GM23248 (cell line): ENCODE data around the gene CEACAM3. TPM values are rescaled to one million over a fixed set of nuclear protein-coding genes. Genes with fewer than 3 reads are reported as not detected.

Experiments used
- DNase-seq: peaks from one replicate; pipeline ENCODE4 v3.0.0-alpha.2; 2015
- H2AFZ ChIP-seq: fragments of 200-600 bp; sonication (generic); 2 replicates; pipeline ENCODE4 v1.6.1; 2016; ENCODE audit warnings: antibody characterized with exemption
- H3F3A ChIP-seq: fragments of 200-600 bp; sonication (generic); 2 replicates; pipeline ENCODE4 v1.6.1; 2016; ENCODE audit warnings: mild to moderate bottlenecking, antibody characterized with exemption, mixed run types; ENCODE audit not compliant: insufficient read depth
- H3K27ac ChIP-seq: fragments of 200-600 bp; sonication (generic); 2 replicates; pipeline ENCODE4 v1.5.1; 2016; ENCODE audit warnings: mild to moderate bottlenecking
- H3K27me3 ChIP-seq: fragments of 200-600 bp; sonication (generic); replicated peaks from 2 replicates; pipeline ENCODE4 v1.6.1; 2016; ENCODE audit warnings: mild to moderate bottlenecking; ENCODE audit not compliant: insufficient read depth
- H3K36me3 ChIP-seq: fragments of 200-600 bp; sonication (generic); 2 replicates; pipeline ENCODE4 v1.6.1; 2016; ENCODE audit warnings: low read depth, mild to moderate bottlenecking
- H3K4me1 ChIP-seq: fragments of 200-600 bp; sonication (generic); 2 replicates; pipeline ENCODE4 v1.6.1; 2016; ENCODE audit warnings: mild to moderate bottlenecking; ENCODE audit not compliant: insufficient read depth
- H3K4me2 ChIP-seq: fragments of 200-600 bp; sonication (generic); one replicate; pipeline ENCODE4 v1.6.1; 2016; ENCODE audit warnings: mild to moderate bottlenecking; ENCODE audit not compliant: unreplicated experiment
- H3K4me3 ChIP-seq: fragments of 200-600 bp; sonication (generic); 2 replicates; pipeline ENCODE4 v1.5.1; 2016; ENCODE audit warnings: mild to moderate bottlenecking
- H3K79me2 ChIP-seq: fragments of 200-600 bp; sonication (generic); 2 replicates; pipeline ENCODE4 v1.6.1; 2016; ENCODE audit warnings: mild to moderate bottlenecking; ENCODE audit not compliant: insufficient read depth
- H3K9ac ChIP-seq: fragments of 200-600 bp; sonication (generic); 2 replicates; pipeline ENCODE4 v1.6.1; 2016; ENCODE audit warnings: mild to moderate bottlenecking
- H3K9me2 ChIP-seq: fragments of 200-600 bp; sonication (generic); 2 replicates; pipeline ENCODE4 v1.6.1; 2016; ENCODE audit warnings: mixed run types, mild to moderate bottlenecking, moderate library complexity; ENCODE audit not compliant: insufficient read depth
- H3K9me3 ChIP-seq: fragments of 200-600 bp; sonication (generic); one replicate; pipeline ENCODE4 v1.6.1; 2017; ENCODE audit warnings: low read depth
- H4K20me1 ChIP-seq: fragments of 200-600 bp; sonication (generic); 2 replicates; pipeline ENCODE4 v1.6.0; 2016; ENCODE audit not compliant: insufficient read depth
- EZH2 ChIP-seq: fragments of 200-600 bp; sonication (generic); IDR thresholded peaks from 2 replicates; pipeline ENCODE4 v1.6.1; 2018; ENCODE audit warnings: antibody characterized with exemption, mild to moderate bottlenecking; ENCODE audit not compliant: insufficient read depth, poor library complexity, severe bottlenecking
- EZH2phosphoT487 ChIP-seq: fragments of 200-600 bp; sonication (generic); IDR thresholded peaks from 2 replicates; pipeline ENCODE4 v1.6.1; 2018; ENCODE audit warnings: antibody characterized with exemption, moderate library complexity, mild to moderate bottlenecking, low read depth; ENCODE audit not compliant: insufficient read depth
- WGBS, 2 experiments: methylation state at CpG; one replicate each; pipeline ENCODE4 v1.1.6; 2015 to 2017; ENCODE audit warnings: low lambda C conversion rate in 2 of 2, low coverage in 1 of 2; ENCODE audit errors: missing lambda C conversion rate in 2 of 2; 5-methylcytosine and 5-hydroxymethylcytosine counted together
- in situ Hi-C: fragments of 300-500 bp; cut with MboI; formaldehyde crosslinking; loops from 2 replicates; pipeline ENCODE4 v1.15.0; 2020
- polyA plus RNA-seq: library from polyadenylated mRNA; unstranded; fragments of >200 nt; fragmentation: Nextera tagmentation; extraction: Ambion mirVana; gene quantifications from 2 replicates; pipeline ENCODE4 v1.2.1, GENCODE V29; 2016
- total RNA-seq: library from RNA; depleted of rRNA; stranded (reverse); fragments of >200 nt; shearing (Covaris generic); gene quantifications from 2 replicates; pipeline ENCODE4 v1.2.3, GENCODE V29; 2014

Gene CEACAM3
- total and polyA plus RNA-seq, 2 experiments from 2014 or later = not detected

DNA sequence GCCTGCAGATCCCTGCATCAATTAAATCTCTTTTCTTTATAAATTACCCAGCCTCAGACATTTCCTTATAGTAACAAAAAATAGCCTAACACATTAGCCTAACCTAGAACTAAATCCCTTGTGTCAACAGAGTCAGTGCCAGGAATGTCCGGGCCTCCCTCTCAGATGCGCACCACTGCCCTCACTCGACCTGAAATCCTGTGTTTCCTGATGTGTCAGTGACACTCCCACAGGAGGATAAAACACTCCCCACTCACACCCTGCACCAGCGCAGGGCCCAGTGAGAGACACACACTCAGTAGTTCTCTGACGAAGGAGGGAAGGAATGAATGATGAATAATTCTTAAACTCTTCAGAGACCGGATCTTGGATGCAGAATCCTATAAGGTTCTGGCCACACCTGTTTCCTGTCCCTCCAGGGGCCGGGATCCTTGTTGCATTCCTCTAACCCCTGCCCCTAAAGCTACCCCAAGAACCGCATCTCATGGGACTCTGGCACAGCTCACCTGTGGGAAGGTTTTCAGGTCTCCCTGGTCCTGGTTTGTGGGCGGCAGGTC lies 3.1 kb downstream of the CEACAM3 start:
- WGBS, 2 experiments = 42 to 48% methylated on average over 9 of the region's 9 CpGs
- no peak overlapping the region for H3K4me2 ChIP-seq
- no peaks in the 10 kb centered on the region for H3K79me2 ChIP-seq
- no peak for DNase-seq
- no peaks in the 10 kb centered on the region for H3F3A ChIP-seq
- no peak overlapping the region for H3K9ac ChIP-seq
- no peaks in the 10 kb centered on the region for H3K9me2 ChIP-seq
- H3K36me3 ChIP-seq = no peaks in the 10 kb centered on the region
- H3K27me3 ChIP-seq = peaks cover 9% of the 10 kb centered on the region
- H4K20me1 ChIP-seq = no peaks in the 10 kb centered on the region
- H3K9me3 ChIP-seq = no peaks in the 10 kb centered on the region
- in situ Hi-C loops = no loop called here
- no peak overlapping the region for H3K27ac ChIP-seq
- H2AFZ ChIP-seq = no peak overlapping the region
- H3K4me3 ChIP-seq = no peak overlapping the region
- H3K4me1 ChIP-seq = no peaks in the 10 kb centered on the region
- TF ChIP-seq EZH2phosphoT487 (no peak), EZH2 (no peak)

DNA sequence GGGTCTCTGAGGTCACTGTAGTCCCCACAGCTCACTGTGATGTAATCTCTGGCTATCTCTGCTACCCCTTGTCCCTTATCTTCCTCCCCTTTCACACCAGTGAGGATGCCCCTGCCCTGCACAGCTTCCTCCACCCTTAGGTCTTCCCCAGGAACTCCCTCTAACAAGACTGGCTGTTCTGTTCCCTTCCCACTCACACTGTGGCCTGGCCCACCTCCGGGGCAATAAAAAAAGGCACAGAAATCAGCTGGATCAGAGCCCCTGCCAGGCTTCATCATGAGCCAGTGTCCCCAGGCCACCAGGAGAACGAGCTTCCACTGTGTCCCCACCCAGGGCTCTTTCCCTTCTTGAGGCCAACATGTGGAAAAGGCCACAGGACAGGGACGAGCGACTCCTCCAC lies 4.6 kb downstream of the CEACAM3 start:
- no peak overlapping the region for H3K27ac ChIP-seq
- in situ Hi-C loops = no loop called here
- no peak overlapping the region for H2AFZ ChIP-seq
- no peaks in the 10 kb centered on the region for H4K20me1 ChIP-seq
- no peaks in the 10 kb centered on the region for H3K9me3 ChIP-seq
- H3K36me3 ChIP-seq = no peaks in the 10 kb centered on the region
- DNase-seq = no peak
- H3K4me1 ChIP-seq = no peaks in the 10 kb centered on the region
- no peak overlapping the region for H3K4me2 ChIP-seq
- no peak overlapping the region for H3K4me3 ChIP-seq
- H3K9me2 ChIP-seq = no peaks in the 10 kb centered on the region
- H3F3A ChIP-seq = no peaks in the 10 kb centered on the region
- TF ChIP-seq EZH2phosphoT487 (no peak), EZH2 (no peak)
- no peaks in the 10 kb centered on the region for H3K79me2 ChIP-seq
- peaks cover 7% of the 10 kb centered on the region for H3K27me3 ChIP-seq
- H3K9ac ChIP-seq = no peak overlapping the region
- 21 to 26% methylated on average over 4 of the region's 4 CpGs for WGBS, 2 experiments

DNA sequence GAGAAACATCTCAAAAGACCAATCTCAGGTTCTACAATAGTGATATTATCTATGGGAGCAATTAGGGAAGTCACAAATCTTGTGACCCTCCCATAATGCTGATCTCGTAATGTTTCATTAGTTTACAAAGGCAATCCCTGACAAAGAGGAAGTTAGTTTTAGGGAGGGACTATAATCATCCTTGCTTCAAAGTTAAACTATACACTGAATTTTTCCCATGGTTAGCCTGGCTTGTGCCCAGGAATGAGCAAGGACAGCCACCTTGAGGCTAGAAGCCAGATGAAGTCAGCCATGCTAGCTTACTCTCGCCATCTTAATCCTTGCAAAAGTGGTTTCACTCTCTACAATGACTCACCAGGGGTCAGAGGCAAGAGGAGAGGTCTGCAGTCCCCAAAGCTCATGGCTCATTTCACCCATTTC lies 5.4 kb downstream of the CEACAM3 start:
- WGBS, 2 experiments = 49 to 60% methylated on average over 2 of the region's 2 CpGs
- peaks cover 5% of the 10 kb centered on the region for H3K27me3 ChIP-seq
- no peak overlapping the region for H3K4me2 ChIP-seq
- no peak overlapping the region for H3K27ac ChIP-seq
- no peaks in the 10 kb centered on the region for H3K4me1 ChIP-seq
- no peak overlapping the region for H3K9ac ChIP-seq
- no peaks in the 10 kb centered on the region for H3K9me3 ChIP-seq
- no peaks in the 10 kb centered on the region for H3K79me2 ChIP-seq
- no peaks in the 10 kb centered on the region for H4K20me1 ChIP-seq
- TF ChIP-seq EZH2 (no peak), EZH2phosphoT487 (no peak)
- no peak overlapping the region for H3K4me3 ChIP-seq
- no peaks in the 10 kb centered on the region for H3F3A ChIP-seq
- no peak for DNase-seq
- in situ Hi-C loops = no loop called here
- no peaks in the 10 kb centered on the region for H3K36me3 ChIP-seq
- H2AFZ ChIP-seq = no peak overlapping the region
- H3K9me2 ChIP-seq = no peaks in the 10 kb centered on the region

DNA sequence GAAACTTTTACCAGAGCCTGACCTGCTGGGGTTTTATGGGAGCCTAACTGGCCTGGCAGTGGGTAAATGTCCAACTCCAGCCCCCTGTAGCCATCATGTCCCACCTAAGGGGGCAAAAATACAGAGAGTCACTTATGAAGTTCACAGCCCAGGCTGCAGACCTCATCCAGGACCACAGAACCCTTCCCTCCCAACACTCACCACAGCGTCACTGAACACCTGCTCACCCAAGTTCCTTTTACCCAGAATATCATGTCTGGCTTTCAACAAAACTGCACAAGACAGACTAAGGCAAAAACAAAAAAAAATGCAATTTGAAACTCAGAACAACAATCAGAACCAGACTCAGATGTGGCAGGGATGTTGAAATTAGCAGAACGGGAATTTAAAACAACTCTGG lies 6.4 kb downstream of the CEACAM3 start:
- no peak for DNase-seq
- peaks cover 5% of the 10 kb centered on the region for H3K27me3 ChIP-seq

DNA sequence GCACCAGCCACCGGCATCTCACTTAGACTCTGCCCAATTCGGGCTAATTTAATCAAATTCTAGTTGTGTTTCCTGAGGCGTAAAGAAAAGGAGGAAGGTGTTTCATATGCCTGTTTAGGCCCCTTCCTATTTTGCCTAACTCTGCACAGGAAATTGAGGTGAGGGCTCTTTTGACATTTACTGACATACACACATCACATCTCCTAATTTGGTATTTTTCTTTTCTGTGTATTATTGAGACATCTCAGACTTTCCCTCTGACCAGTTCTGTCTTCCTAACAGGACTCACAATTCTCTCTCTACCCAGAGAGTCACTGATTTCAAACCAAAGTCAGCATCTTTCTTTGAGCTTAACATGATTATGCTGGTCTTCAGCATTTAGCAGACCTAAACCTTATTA lies 7.9 kb downstream of the CEACAM3 start:
- H3K4me1 ChIP-seq = no peaks in the 10 kb centered on the region
- no peak overlapping the region for H3K4me2 ChIP-seq
- H3K9me2 ChIP-seq = no peaks in the 10 kb centered on the region
- H3F3A ChIP-seq = no peaks in the 10 kb centered on the region
- no peaks in the 10 kb centered on the region for H4K20me1 ChIP-seq
- no peak overlapping the region for H2AFZ ChIP-seq
- H3K4me3 ChIP-seq = no peak overlapping the region
- in situ Hi-C loops = no loop called here
- no peaks in the 10 kb centered on the region for H3K9me3 ChIP-seq
- no peak for DNase-seq
- no peaks in the 10 kb centered on the region for H3K36me3 ChIP-seq
- 49 to 62% methylated on average over 3 of the region's 3 CpGs for WGBS, 2 experiments
- no peak overlapping the region for H3K27ac ChIP-seq
- TF ChIP-seq EZH2 = no peak
- TF ChIP-seq EZH2phosphoT487 = no peak
- peaks cover 5% of the 10 kb centered on the region for H3K27me3 ChIP-seq
- no peaks in the 10 kb centered on the region for H3K79me2 ChIP-seq
- H3K9ac ChIP-seq = no peak overlapping the region

More for the DNA sequence above, 6.4 kb downstream of the CEACAM3 start:
- no peak overlapping the region for H3K9ac ChIP-seq
- no peak overlapping the region for H3K4me3 ChIP-seq
- WGBS, 2 experiments = 31 to 39% methylated on average over 2 of the region's 2 CpGs
- H3K9me3 ChIP-seq = no peaks in the 10 kb centered on the region
- H3K9me2 ChIP-seq = no peaks in the 10 kb centered on the region
- H2AFZ ChIP-seq = no peak overlapping the region
- H3K79me2 ChIP-seq = no peaks in the 10 kb centered on the region
- no peaks in the 10 kb centered on the region for H3K36me3 ChIP-seq
- H3K4me1 ChIP-seq = no peaks in the 10 kb centered on the region
- no peaks in the 10 kb centered on the region for H4K20me1 ChIP-seq
- H3K4me2 ChIP-seq = no peak overlapping the region
- no peak overlapping the region for H3K27ac ChIP-seq
- TF ChIP-seq EZH2 (no peak), EZH2phosphoT487 (no peak)
- H3F3A ChIP-seq = no peaks in the 10 kb centered on the region
- in situ Hi-C loops = no loop called here
